Epithelial cell of esophagus (primary cell): Measurements from ENCODE around the gene FUT7.

ENCODE experiments used
- DNase-seq: peaks from one replicate; pipeline ENCODE4 v3.0.0; 2010; ENCODE audit warnings: low read depth
- H3K4me3 ChIP-seq: 2 replicates; pipeline ENCODE4 v1.5.1; 2011; ENCODE audit warnings: mild to moderate bottlenecking, low read length, control low read depth
- CTCF ChIP-seq: IDR thresholded peaks from 2 replicates; pipeline ENCODE4 v1.5.1; 2011; ENCODE audit warnings: low read depth, mild to moderate bottlenecking, low read length, control low read depth, inconsistent platforms; ENCODE audit not compliant: insufficient read depth; ENCODE audit errors: missing control alignments

Gene FUT7

GRCh38 chr9:137077010-137077747 is 45.3 kb upstream of the FUT7 start, which contains the start of gene UAP1L1:
UAP1L1 (plus strand) TSS chr9:137077517; CDS start chr9:137077533, 16 bp downstream.
- TF ChIP-seq CTCF: no peak
- DNase-seq: peak; percentile 43
- peak within 1 kb of the TSS; percentile 40 for H3K4me3 ChIP-seq

GRCh38 chr9:137076636-137077009 is 44.7 kb upstream of the FUT7 start:
- H3K4me3 ChIP-seq: no peak overlapping the region
- DNase-seq: no peak
- no peak for TF ChIP-seq CTCF

- H3K4me3 ChIP-seq: no peak overlapping the region
- DNase-seq: peak; percentile 51
- TF ChIP-seq CTCF: no peak
Measured at GRCh38 chr9:137075275-137075775, 43.4 kb upstream of the FUT7 start.

- TF ChIP-seq CTCF: no peak
- no peak overlapping the region for H3K4me3 ChIP-seq
- no peak for DNase-seq
Measured at GRCh38 chr9:137074657-137075274, 42.9 kb upstream of the FUT7 start.

- H3K4me3 ChIP-seq: no peak overlapping the region
- no peak for DNase-seq
- TF ChIP-seq CTCF: no peak
Measured at GRCh38 chr9:137073992-137074399, 42.1 kb upstream of the FUT7 start.

- DNase-seq: no peak
- no peak overlapping the region for H3K4me3 ChIP-seq
- TF ChIP-seq CTCF: no peak
Measured at GRCh38 chr9:137071282-137071681, 39.4 kb upstream of the FUT7 start.
